HEK293 (cell line): ENCODE data around the gene RNF144A.

ENCODE experiments used
- CTCF ChIA-PET: fragments of 350-600 bp; formaldehyde crosslinking; extraction: SDS; loops from one replicate; lab custom pipeline; 2021; ENCODE audit warnings: antibody characterized with exemption; lab: Yijun Ruan, JAX
- POLR2A ChIA-PET: fragments of 300-600 bp; formaldehyde crosslinking; extraction: SDS; loops from one replicate; lab custom pipeline; 2020; ENCODE audit warnings: antibody characterized with exemption, inconsistent platforms; lab: Yijun Ruan, JAX
- H3K27ac ChIP-seq: fragments of 200-500 bp; sonication (Bioruptor generic); 2 replicates; pipeline ENCODE4 v1.5.1; 2014; ENCODE audit warnings: low read depth, low read length, control low read depth, inconsistent platforms; ENCODE audit errors: extremely low read depth
- H3K36me3 ChIP-seq, 2 experiments: fragments of 200-500 bp in 1 of 2; sonication (Bioruptor generic) in 1 of 2; 1 replicate in 1 of 2; 2 replicates in 1 of 2; pipeline ENCODE4 v1.5.1; 2014 to 2017; ENCODE audit warnings: inconsistent platforms in 2 of 2, low read length in 2 of 2; ENCODE audit not compliant: control insufficient read depth in 2 of 2, insufficient read depth in 1 of 2
- H3K4me1 ChIP-seq: fragments of 200-500 bp; sonication (Bioruptor generic); 2 replicates; pipeline ENCODE4 v1.5.1; 2014; ENCODE audit warnings: mild to moderate bottlenecking, low read length, inconsistent platforms; ENCODE audit not compliant: control insufficient read depth, insufficient read depth
- H3K4me3 ChIP-seq: 2 replicates; pipeline ENCODE4 v1.5.1; 2011; ENCODE audit warnings: low read depth, mild to moderate bottlenecking, control low read depth, low read length, moderate library complexity
- H3K9me3 ChIP-seq: fragments of 200-500 bp; sonication (Bioruptor generic); 2 replicates; pipeline ENCODE4 v1.5.1; 2014; ENCODE audit warnings: low read depth, low read length, inconsistent platforms; ENCODE audit not compliant: control insufficient read depth, insufficient read depth
- BCL11B ChIP-seq: fragments of 450-650 bp; formaldehyde crosslinking; IDR thresholded peaks from 2 replicates; pipeline ENCODE4 v1.5.1; 2016; ENCODE audit warnings: low read depth, missing biosample characterization, missing genetic modification characterization
- GFI1B ChIP-seq: fragments of 450-650 bp; formaldehyde crosslinking; IDR thresholded peaks from 2 replicates; pipeline ENCODE4 v1.5.1; 2016; ENCODE audit warnings: missing biosample characterization, missing genetic modification characterization
- GLI4 ChIP-seq: fragments of 450-650 bp; formaldehyde crosslinking; IDR thresholded peaks from 2 replicates; pipeline ENCODE4 v1.5.1; 2016; ENCODE audit warnings: missing biosample characterization, missing genetic modification characterization
- GLIS1 ChIP-seq: fragments of 450-650 bp; formaldehyde crosslinking; IDR thresholded peaks from 2 replicates; pipeline ENCODE4 v1.5.1; 2016; ENCODE audit warnings: missing biosample characterization, missing genetic modification characterization
- GLIS2 ChIP-seq: fragments of 450-650 bp; formaldehyde crosslinking; IDR thresholded peaks from 2 replicates; pipeline ENCODE4 v1.5.1; 2016; ENCODE audit warnings: missing biosample characterization, missing genetic modification characterization
- HOXC10 ChIP-seq: sonication (generic); formaldehyde crosslinking; IDR thresholded peaks from 2 replicates; pipeline ENCODE4 v1.8.1; 2023; ENCODE audit warnings: mild to moderate bottlenecking, missing genetic modification reagents
- KLF1 ChIP-seq: fragments of 450-650 bp; formaldehyde crosslinking; IDR thresholded peaks from 2 replicates; pipeline ENCODE4 v1.5.1; 2016; ENCODE audit warnings: missing biosample characterization, missing genetic modification characterization
- ZBTB17 ChIP-seq: fragments of 450-650 bp; formaldehyde crosslinking; IDR thresholded peaks from 2 replicates; pipeline ENCODE4 v1.5.1; 2016; ENCODE audit warnings: missing biosample characterization, missing genetic modification characterization
- ZEB2 ChIP-seq: fragments of 450-650 bp; formaldehyde crosslinking; IDR thresholded peaks from 2 replicates; pipeline ENCODE4 v1.5.1; 2016; ENCODE audit warnings: missing biosample characterization, missing genetic modification characterization
- ZIC2 ChIP-seq: fragments of 450-650 bp; formaldehyde crosslinking; IDR thresholded peaks from 2 replicates; pipeline ENCODE4 v1.5.1; 2016; ENCODE audit warnings: missing biosample characterization, missing genetic modification characterization
- ZNF155 ChIP-seq: fragments of 450-650 bp; formaldehyde crosslinking; IDR thresholded peaks from 2 replicates; pipeline ENCODE4 v1.5.1; 2016; ENCODE audit warnings: missing biosample characterization, missing genetic modification characterization
- ZNF18 ChIP-seq: fragments of 450-650 bp; formaldehyde crosslinking; IDR thresholded peaks from 2 replicates; pipeline ENCODE4 v1.5.1; 2016; ENCODE audit warnings: missing biosample characterization, missing genetic modification characterization
- ZNF311 ChIP-seq: fragments of 450-650 bp; formaldehyde crosslinking; IDR thresholded peaks from 2 replicates; pipeline ENCODE4 v1.5.1; 2017; ENCODE audit warnings: missing biosample characterization, missing genetic modification characterization, borderline replicate concordance
- ZNF341 ChIP-seq: fragments of 450-650 bp; formaldehyde crosslinking; IDR thresholded peaks from 2 replicates; pipeline ENCODE4; 2016; ENCODE audit warnings: low read depth, missing biosample characterization, missing genetic modification characterization
- ZNF366 ChIP-seq: fragments of 450-650 bp; formaldehyde crosslinking; conservative IDR thresholded peaks from 2 replicates; pipeline ENCODE4 v1.5.1; 2016; ENCODE audit warnings: missing biosample characterization, missing genetic modification characterization
- ZNF391 ChIP-seq: fragments of 450-650 bp; formaldehyde crosslinking; IDR thresholded peaks from 2 replicates; pipeline ENCODE4 v1.5.1; 2016; ENCODE audit warnings: low read depth, missing biosample characterization, missing genetic modification characterization, borderline replicate concordance
- ZNF433 ChIP-seq: fragments of 450-650 bp; formaldehyde crosslinking; IDR thresholded peaks from 2 replicates; pipeline ENCODE4 v1.5.1; 2016; ENCODE audit warnings: missing biosample characterization, missing genetic modification characterization, low read depth
- ZNF48 ChIP-seq: fragments of 450-650 bp; formaldehyde crosslinking; IDR thresholded peaks from 2 replicates; pipeline ENCODE4 v1.5.1; 2016; ENCODE audit warnings: missing biosample characterization, missing genetic modification characterization
- ZNF600 ChIP-seq: fragments of 450-650 bp; formaldehyde crosslinking; IDR thresholded peaks from 2 replicates; pipeline ENCODE4 v1.5.1; 2016; ENCODE audit warnings: missing biosample characterization, missing genetic modification characterization
- ZNF629 ChIP-seq: fragments of 450-650 bp; formaldehyde crosslinking; IDR thresholded peaks from 2 replicates; pipeline ENCODE4 v1.5.1; 2017; ENCODE audit warnings: missing biosample characterization, missing genetic modification characterization
- ZNF658 ChIP-seq: fragments of 450-650 bp; formaldehyde crosslinking; IDR thresholded peaks from 2 replicates; pipeline ENCODE4; 2016; ENCODE audit warnings: missing biosample characterization, missing genetic modification characterization
- ZNF664 ChIP-seq: fragments of 450-650 bp; formaldehyde crosslinking; IDR thresholded peaks from 2 replicates; pipeline ENCODE4 v1.5.1; 2016; ENCODE audit warnings: missing biosample characterization, missing genetic modification characterization
- ZNF777 ChIP-seq: fragments of 450-650 bp; formaldehyde crosslinking; IDR thresholded peaks from 2 replicates; pipeline ENCODE4 v1.5.1; 2017; ENCODE audit warnings: missing biosample characterization, missing genetic modification characterization, borderline replicate concordance
- ZNF785 ChIP-seq: fragments of 450-650 bp; formaldehyde crosslinking; IDR thresholded peaks from 2 replicates; pipeline ENCODE4 v1.5.1; 2016; ENCODE audit warnings: missing biosample characterization, missing genetic modification characterization
- ZNF792 ChIP-seq: fragments of 450-650 bp; formaldehyde crosslinking; IDR thresholded peaks from 2 replicates; pipeline ENCODE4 v1.5.1; 2016; ENCODE audit warnings: missing biosample characterization, missing genetic modification characterization

RNF144A gene

GRCh38 chr2:6927753-6928152 is 10.5 kb downstream of the RNF144A start:
- no peaks in the 10 kb centered on the region for H3K9me3 ChIP-seq
- no peak overlapping the region for H3K4me3 ChIP-seq
- no peak overlapping the region for H3K27ac ChIP-seq
- ChIA-PET POLR2A (no interaction called here), CTCF (no interaction called here)
- TF ChIP-seq ZNF792 (no peak), ZNF391 (no peak), ZNF48 (tag by site-specific recombination) (no peak), BCL11B (tag by site-specific recombination) (no peak), ZNF658 (no peak), ZNF366 (tag by site-specific recombination) (no peak), GLIS2 (tag by site-specific recombination) (no peak), GFI1B (tag by site-specific recombination) (no peak)
- no peaks in the 10 kb centered on the region for H3K4me1 ChIP-seq
- no peaks in the 10 kb centered on the region for H3K36me3 ChIP-seq

GRCh38 chr2:6928452-6928851 is 11.2 kb downstream of the RNF144A start:
- CTCF ChIA-PET: no interaction called here
- H3K4me1 ChIP-seq: no peaks in the 10 kb centered on the region

GRCh38 chr2:6929196-6929819 is 12.1 kb downstream of the RNF144A start:
- ChIA-PET POLR2A (no interaction called here), CTCF (interaction anchor here (0.8 to 1.1 kb wide), 4 partner anchors 8 to 115 kb away, joined by 3 read pairs; no protein-coding TSS in a partner anchor)
- Histone ChIP-seq H3K4me3 (no peak overlapping the region), H3K4me1 (no peaks in the 10 kb centered on the region), H3K36me3 (no peaks in the 10 kb centered on the region), H3K27ac (no peak overlapping the region), H3K9me3 (no peaks in the 10 kb centered on the region)
- TF ChIP-seq ZBTB17 (tag by site-specific recombination) (no peak), ZEB2 (tag by site-specific recombination) (no peak), ZNF18 (tag by site-specific recombination) (no peak), ZNF155 (tag by site-specific recombination) (no peak)

More at GRCh38 chr2:6928452-6928851, 11.2 kb downstream of the RNF144A start:
- H3K27ac ChIP-seq: no peak overlapping the region
- no peak for TF ChIP-seq BCL11B (tag by site-specific recombination)
- no peak for TF ChIP-seq ZNF600
- no peak for TF ChIP-seq ZIC2 (tag by site-specific recombination)
- TF ChIP-seq ZNF433 (tag by site-specific recombination): no peak
- no peak for TF ChIP-seq KLF1
- TF ChIP-seq GLIS1: no peak
- no peak for TF ChIP-seq GLI4 (tag by site-specific recombination)
- no peak for TF ChIP-seq ZNF341 (tag by site-specific recombination)
- no peak for TF ChIP-seq ZNF664
- no peak for TF ChIP-seq ZNF777 (tag by site-specific recombination)
- TF ChIP-seq ZNF629 (tag by site-specific recombination): no peak
- TF ChIP-seq ZNF785 (tag by site-specific recombination): no peak
- TF ChIP-seq HOXC10 (CRISPR knock-in tag): no peak
- no peak for TF ChIP-seq ZNF48 (tag by site-specific recombination)
- no peak for TF ChIP-seq ZNF311 (tag by site-specific recombination)
- POLR2A ChIA-PET: no interaction called here
- H3K9me3 ChIP-seq: no peaks in the 10 kb centered on the region
- no peak overlapping the region for H3K4me3 ChIP-seq
- H3K36me3 ChIP-seq: no peaks in the 10 kb centered on the region
